Measurements from ENCODE around the gene HOXA11.

The HOXA11 gene

DNA sequence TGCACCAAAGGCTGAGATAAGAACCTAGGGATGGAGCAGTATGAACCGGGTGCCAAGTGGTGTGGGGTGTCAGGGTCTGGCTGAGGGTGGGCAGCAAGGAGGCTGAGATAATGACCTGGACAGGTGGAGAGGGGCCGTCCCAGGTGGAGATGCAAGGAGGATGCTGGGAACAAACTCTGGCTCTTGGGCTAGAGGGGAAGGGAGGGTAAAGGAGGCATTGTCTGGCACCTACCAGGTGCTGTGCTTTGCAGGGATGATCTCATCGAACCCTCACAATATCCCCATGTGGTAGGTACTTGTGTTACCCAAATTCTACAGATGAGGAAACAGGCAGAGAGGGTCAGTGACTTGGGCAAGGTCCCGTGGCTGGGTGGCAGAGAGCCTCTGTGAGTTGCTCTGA is 34.8 kb upstream of the HOXA11 start:
- TF ChIP-seq, protein P1, sequence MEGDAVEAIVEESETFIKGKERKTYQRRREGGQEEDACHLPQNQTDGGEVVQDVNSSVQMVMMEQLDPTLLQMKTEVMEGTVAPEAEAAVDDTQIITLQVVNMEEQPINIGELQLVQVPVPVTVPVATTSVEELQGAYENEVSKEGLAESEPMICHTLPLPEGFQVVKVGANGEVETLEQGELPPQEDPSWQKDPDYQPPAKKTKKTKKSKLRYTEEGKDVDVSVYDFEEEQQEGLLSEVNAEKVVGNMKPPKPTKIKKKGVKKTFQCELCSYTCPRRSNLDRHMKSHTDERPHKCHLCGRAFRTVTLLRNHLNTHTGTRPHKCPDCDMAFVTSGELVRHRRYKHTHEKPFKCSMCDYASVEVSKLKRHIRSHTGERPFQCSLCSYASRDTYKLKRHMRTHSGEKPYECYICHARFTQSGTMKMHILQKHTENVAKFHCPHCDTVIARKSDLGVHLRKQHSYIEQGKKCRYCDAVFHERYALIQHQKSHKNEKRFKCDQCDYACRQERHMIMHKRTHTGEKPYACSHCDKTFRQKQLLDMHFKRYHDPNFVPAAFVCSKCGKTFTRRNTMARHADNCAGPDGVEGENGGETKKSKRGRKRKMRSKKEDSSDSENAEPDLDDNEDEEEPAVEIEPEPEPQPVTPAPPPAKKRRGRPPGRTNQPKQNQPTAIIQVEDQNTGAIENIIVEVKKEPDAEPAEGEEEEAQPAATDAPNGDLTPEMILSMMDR (IDR thresholded peaks at IDR 0.05; ENCODE audit: control insufficient read depth, extremely low read depth, insufficient read depth) = no peak
- H3K4me3 ChIP-seq (ENCODE audit: low read depth, low read length) = no peak overlapping the region
- no peak for DNase-seq (ENCODE audit: low read depth)

DNA sequence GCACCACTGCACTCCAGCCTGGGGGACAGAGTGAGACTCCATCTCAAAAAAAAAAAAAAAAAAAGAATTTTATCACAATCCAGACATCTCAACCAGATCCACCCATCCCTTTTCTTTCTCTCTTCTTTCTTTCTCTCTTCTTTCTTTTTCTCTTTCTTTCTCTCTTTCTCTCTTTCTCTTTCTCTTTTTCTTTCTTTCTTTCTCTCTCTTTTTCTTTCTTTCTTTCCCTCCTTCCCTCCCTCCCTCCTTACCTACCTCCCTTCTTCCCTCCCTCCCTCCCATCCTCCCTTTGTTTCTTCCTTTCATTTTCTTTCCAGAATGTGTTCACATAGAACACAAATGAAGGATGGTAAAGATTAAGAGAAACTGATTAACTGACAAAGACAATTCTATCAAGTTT is 32.9 kb upstream of the HOXA11 start:
- TF ChIP-seq, protein P1 (IDR thresholded peaks at IDR 0.05; ENCODE audit: control insufficient read depth, extremely low read depth, insufficient read depth) = no peak
- no peak overlapping the region for H3K4me3 ChIP-seq (ENCODE audit: low read depth, low read length)
- no peak for DNase-seq (ENCODE audit: low read depth)

GRCh38 chr7:27215356-27215755 is 30.3 kb upstream of the HOXA11 start:
- DNase-seq (ENCODE audit: low read depth) = no peak
- no peak overlapping the region for H3K4me3 ChIP-seq (ENCODE audit: low read depth, low read length)
- TF ChIP-seq, protein P1 (IDR thresholded peaks at IDR 0.05; ENCODE audit: control insufficient read depth, extremely low read depth, insufficient read depth) = no peak

- DNase-seq (ENCODE audit: low read depth) = no peak
- no peak overlapping the region for H3K4me3 ChIP-seq (ENCODE audit: low read depth, low read length)
- TF ChIP-seq, protein P1 (IDR thresholded peaks at IDR 0.05; ENCODE audit: control insufficient read depth, extremely low read depth, insufficient read depth) = no peak
Observed at GRCh38 chr7:27214239-27214950, 29.4 kb upstream of the HOXA11 start.

GRCh38 chr7:27213433-27214238 is 28.6 kb upstream of the HOXA11 start:
- TF ChIP-seq, protein P1 (IDR thresholded peaks at IDR 0.05; ENCODE audit: control insufficient read depth, extremely low read depth, insufficient read depth) = no peak
- no peak overlapping the region for H3K4me3 ChIP-seq (ENCODE audit: low read depth, low read length)
- no peak for DNase-seq (ENCODE audit: low read depth)

DNA sequence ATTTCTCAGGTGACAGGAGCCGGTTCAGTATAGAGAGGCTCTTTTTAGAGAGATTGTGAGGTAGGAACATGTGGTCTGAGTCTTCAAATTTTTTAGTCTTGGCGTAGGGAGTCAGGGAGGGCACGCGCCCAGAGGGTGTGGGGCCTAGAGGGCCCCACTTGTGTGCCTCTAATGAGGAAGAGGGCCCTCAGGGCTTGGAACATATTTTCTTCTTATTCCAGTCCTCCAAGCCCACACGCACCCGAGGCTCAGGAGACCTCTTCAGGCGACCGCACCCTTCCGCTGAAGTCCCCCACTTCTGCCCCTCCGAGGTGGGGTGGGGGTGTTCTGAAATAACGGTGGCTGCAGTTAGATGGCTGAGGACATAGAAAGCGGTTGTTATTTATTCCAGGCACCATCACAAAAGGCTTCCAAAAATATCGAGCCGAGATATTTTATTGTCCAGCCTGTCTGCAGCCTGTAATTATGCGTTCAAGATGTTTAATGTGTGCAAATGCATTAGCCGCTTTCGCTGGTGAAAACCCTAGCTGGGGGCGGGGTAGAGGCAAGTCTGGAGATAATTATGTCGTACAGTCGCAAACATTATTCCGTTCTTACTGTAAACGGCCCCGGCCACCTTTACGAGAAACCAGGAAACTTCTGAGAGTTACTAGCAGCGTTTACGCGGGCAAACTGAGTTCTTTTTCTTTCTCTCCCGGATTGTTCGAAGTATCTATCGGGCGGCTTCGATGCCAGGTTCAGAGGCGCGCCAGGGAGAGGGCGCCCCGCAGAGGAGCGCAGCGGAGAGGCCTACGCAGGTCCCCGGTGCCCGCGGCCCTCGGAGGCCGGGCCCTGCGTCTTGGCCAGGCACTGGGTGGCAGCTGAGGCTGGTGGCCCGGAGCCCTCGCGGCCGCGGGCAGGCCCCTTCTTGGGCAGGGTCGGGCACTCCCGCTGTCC is 27.7 kb upstream of the HOXA11 start:
- no peak overlapping the region for H3K4me3 ChIP-seq (ENCODE audit: low read depth, low read length)
- TF ChIP-seq, protein P1 (IDR thresholded peaks at IDR 0.05; ENCODE audit: control insufficient read depth, extremely low read depth, insufficient read depth) = no peak
- no peak for DNase-seq (ENCODE audit: low read depth)
